ENCODE results near the gene CDC42EP4. TPM values are rescaled to one million over a fixed set of nuclear protein-coding genes. Genes with fewer than 3 reads are reported as not detected.
"Not testable (repeated sequence)": the region's sequence is repeated elsewhere in the genome, so short reads cannot be mapped to it uniquely, and the experiment has no call there.

The CDC42EP4 gene
- total RNA-seq, 1 donor from 2014 or later = 34.0 TPM

DNA sequence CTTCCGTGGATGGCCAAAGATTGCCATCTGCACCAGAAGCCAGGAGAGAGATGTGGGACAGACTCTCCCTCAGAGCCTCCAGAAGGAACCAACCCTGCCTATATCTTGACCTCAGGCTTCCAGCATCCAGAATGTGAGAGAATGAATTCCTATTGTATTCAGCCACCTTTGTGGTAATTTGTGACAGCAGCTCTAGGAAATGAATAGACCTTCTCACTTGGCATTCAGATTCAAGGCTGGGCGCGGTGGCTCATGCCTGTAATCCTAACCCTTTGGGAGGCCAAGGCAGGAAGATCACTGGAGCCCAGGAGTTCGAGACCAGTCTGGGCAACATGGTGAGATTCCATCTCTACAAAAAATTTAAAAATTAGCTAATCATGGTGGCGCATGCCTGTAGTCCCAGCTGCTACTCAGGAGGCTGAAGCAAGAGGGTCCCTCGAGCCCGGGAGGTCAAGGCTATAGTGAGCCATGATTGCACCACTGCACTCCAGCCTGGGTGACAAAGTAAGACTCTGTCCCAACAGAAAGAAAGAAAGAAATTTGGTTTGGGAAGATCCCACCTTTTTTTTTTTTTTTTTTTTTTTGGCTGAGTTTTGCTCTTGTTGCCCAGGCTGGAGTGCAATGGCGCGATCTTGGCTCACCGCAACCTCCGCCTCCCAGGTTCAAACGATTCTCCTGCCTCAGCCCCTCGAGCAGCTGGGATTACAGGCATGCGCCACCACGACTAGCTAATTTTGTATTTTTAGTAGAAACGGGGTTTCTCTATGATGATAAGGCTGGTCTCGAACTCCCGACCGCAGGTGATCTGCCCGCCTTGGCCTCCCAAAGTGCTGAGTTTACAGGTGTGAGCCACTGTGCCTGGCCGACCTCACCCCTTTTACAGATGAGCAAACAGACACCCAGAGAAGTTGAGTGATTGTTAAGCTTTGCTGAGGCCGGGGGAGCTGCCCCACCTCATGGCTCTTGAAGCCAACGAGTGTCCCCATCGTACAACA, 45.9 kb downstream of the CDC42EP4 start:
- H3K36me3 ChIP-seq = no peaks in the 10 kb centered on the region
- H3K4me1 ChIP-seq = peaks cover 10% of the 10 kb centered on the region
- H3K4me3 ChIP-seq = no peak overlapping the region
- no peak for DNase-seq
- H3K9me3 ChIP-seq (replicated peaks) = no peaks in the 10 kb centered on the region
- no peaks in the 10 kb centered on the region for H3K27me3 ChIP-seq (ENCODE audit: low read depth)
- no peak overlapping the region for H3K27ac ChIP-seq (replicated peaks)
- TF ChIP-seq, protein P1, sequence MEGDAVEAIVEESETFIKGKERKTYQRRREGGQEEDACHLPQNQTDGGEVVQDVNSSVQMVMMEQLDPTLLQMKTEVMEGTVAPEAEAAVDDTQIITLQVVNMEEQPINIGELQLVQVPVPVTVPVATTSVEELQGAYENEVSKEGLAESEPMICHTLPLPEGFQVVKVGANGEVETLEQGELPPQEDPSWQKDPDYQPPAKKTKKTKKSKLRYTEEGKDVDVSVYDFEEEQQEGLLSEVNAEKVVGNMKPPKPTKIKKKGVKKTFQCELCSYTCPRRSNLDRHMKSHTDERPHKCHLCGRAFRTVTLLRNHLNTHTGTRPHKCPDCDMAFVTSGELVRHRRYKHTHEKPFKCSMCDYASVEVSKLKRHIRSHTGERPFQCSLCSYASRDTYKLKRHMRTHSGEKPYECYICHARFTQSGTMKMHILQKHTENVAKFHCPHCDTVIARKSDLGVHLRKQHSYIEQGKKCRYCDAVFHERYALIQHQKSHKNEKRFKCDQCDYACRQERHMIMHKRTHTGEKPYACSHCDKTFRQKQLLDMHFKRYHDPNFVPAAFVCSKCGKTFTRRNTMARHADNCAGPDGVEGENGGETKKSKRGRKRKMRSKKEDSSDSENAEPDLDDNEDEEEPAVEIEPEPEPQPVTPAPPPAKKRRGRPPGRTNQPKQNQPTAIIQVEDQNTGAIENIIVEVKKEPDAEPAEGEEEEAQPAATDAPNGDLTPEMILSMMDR (IDR thresholded peaks at IDR 0.05; ENCODE audit: borderline replicate concordance) = no peak
- intact Hi-C loops (cut with micrococcal nuclease) = no loop called here

DNA sequence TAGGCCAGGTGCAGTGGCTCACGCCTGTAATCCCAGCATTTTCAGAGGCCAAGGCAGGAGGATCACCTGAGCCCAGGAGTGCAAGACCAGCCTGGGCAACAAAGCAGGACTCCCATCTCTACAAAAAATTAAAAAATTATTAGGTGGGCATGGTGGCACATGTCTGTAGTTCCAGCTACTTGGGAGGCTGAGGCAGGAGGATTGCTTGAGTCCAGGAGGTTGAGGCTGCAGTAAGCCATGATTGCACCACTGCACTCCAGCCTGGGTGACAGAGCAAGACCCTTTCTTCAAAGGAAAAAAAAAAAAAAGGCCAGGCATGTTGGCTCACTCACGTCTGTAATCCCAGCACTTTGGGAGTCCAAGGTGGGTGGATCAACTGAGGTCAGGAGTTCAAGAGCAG, 47.4 kb downstream of the CDC42EP4 start:
- intact Hi-C loops (cut with micrococcal nuclease); H3K4me1 ChIP-seq; H3K27ac ChIP-seq (replicated peaks); H3K4me3 ChIP-seq; DNase-seq; H3K36me3 ChIP-seq; H3K27me3 ChIP-seq (ENCODE audit: low read depth); H3K9me3 ChIP-seq (replicated peaks): not testable (repeated sequence)

DNA sequence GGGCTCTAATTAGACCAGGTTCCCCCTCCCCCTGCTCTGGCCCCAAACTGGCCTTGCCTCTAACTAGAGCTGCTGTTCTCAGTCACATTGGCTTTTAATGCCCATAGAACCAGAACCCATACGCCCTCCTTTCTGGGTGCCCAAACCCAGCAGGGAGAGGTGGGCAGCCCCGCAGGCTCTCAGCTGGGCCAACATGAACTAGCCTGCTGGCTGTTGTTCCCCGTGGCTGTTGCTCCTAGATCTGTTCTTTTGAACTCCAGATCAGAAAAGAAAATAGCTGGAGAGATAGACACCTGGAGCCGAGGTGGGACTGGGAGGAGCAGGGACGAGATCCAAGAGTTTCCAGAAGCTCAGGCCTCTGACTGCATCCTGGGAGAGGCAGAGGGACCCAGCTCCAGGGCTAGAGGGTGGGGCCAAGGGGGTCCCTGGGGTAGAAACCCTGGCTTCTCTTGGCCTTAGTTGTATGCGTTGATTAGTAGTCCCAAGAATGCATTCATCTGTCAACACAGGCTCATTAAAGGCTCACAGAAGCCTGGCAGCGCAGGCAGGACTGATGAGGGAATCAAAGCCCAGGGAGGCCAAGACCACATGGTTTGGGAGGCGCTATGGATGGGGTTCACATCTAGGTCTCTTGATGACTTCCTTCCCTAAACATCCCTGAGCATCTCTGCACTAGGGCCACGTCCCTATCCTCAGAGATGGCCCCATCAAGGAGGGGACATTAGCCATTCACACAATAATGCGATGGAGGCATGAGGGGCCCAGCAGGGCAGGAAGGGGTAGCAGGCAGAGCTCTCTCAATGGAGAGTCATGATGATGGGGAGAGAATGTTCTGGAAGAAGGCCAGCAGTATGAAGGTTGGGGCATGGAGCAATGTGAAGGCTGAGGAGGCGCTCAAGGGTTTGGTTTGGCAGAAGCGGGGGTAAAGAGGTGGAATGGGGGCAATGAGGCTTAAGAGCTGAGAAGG, 48.8 kb downstream of the CDC42EP4 start:
- no peak overlapping the region for H3K27ac ChIP-seq (replicated peaks)

DNA sequence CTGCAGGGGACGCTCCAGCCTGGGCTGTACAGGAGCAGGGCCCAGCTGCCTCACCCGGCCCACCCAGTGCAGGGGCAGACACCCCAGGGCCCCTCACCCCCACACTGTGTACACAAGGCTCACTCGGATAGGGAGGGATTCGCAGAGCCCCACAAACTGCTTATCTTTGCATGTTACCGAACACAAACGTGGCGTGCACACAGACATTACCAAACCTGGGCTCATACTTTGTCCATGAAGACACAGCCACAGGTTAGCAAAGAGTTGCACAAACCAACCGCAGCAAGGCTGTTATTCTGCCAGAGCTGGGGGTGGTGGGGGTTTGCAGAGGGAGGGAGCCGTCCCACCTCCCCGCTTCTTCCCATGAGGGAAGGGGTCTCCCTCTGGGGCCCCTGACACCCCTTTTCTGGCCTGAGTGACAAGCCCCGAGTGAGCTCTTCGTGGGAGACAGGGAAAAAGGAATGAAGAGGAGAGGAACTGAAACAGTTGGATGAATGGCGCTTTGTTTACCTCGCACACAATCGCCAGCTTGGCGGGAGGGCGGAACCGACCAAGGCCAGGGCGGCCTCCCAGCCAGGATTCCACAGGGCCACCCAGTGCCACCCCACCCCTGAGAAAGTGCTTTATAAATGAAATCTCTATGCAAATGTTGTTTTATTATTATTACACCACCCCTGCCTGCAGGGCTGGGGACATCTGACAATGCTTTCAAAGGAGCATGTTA, 49.7 kb downstream of the CDC42EP4 start:
- Histone ChIP-seq H3K4me3 (no peak overlapping the region), H3K9me3 (replicated peaks) (no peaks in the 10 kb centered on the region), H3K4me1 (peaks cover 10% of the 10 kb centered on the region), H3K27me3 (ENCODE audit: low read depth) (no peaks in the 10 kb centered on the region), H3K36me3 (no peaks in the 10 kb centered on the region), H3K27ac (replicated peaks) (no peak overlapping the region)
- TF ChIP-seq, protein P1 (IDR thresholded peaks at IDR 0.05; ENCODE audit: borderline replicate concordance) = no peak
- intact Hi-C loops (cut with micrococcal nuclease) = no loop called here
- DNase-seq = no peak

More for the DNA sequence above, 48.8 kb downstream of the CDC42EP4 start:
- intact Hi-C loops (cut with micrococcal nuclease) = no loop called here
- H3K36me3 ChIP-seq = no peaks in the 10 kb centered on the region
- no peak overlapping the region for H3K4me3 ChIP-seq
- no peak for DNase-seq
- H3K27me3 ChIP-seq (ENCODE audit: low read depth) = no peaks in the 10 kb centered on the region
- TF ChIP-seq, protein P1 (IDR thresholded peaks at IDR 0.05; ENCODE audit: borderline replicate concordance) = no peak
- H3K9me3 ChIP-seq (replicated peaks) = no peaks in the 10 kb centered on the region
- H3K4me1 ChIP-seq = peaks cover 10% of the 10 kb centered on the region

DNA sequence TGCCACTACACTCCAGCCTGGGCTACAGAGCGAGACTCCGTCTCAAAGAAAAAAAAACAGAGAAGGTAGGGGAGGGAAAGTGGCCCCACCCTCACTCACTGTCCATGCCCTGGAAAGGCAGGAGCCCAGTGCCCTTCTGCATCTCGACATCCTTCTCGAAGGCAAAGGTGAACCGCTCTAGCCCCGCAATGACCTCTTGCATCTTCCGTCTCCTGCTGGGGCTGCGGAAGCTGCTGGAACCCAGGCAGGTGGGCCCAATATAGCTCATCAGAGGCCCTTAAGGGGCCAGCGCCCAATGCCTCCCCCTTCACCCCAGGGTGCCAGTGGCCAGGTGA, 50.2 kb downstream of the CDC42EP4 start, which contains the start of gene CPSF4L:
CPSF4L (minus strand) TSS at position 264 of the 335 bp plus-strand sequence; CDS start at position 202, 62 bp downstream.
- Histone ChIP-seq H3K9me3 (replicated peaks) (no peaks in the 10 kb centered on the region), H3K4me1 (peaks cover 10% of the 10 kb centered on the region), H3K27ac (replicated peaks) (no peak within 1 kb of the TSS), H3K36me3 (no peaks in the 10 kb centered on the region), H3K27me3 (ENCODE audit: low read depth) (no peaks in the 10 kb centered on the region), H3K4me3 (no peak within 1 kb of the TSS)
- intact Hi-C loops (cut with micrococcal nuclease) = no loop called here
- no peak for DNase-seq
- TF ChIP-seq, protein P1 (IDR thresholded peaks at IDR 0.05; ENCODE audit: borderline replicate concordance) = no peak
